Fibroblast of lung (primary cell): ENCODE results near the gene S100B.

Source experiments
- CTCF ChIP-seq, 2 donors: IDR thresholded peaks in 1 of 2; conservative IDR thresholded peaks in 1 of 2; 1 replicate in 1 of 2; 2 replicates in 1 of 2; pipeline ENCODE4 v1.5.1; 2011 to 2012; ENCODE audit warnings: low read length in 2 of 2, control low read depth in 1 of 2, inconsistent platforms in 1 of 2, low read depth in 1 of 2, mild to moderate bottlenecking in 1 of 2
- EZH2 ChIP-seq: IDR thresholded peaks from 2 replicates; pipeline ENCODE4 v1.5.1; 2012; ENCODE audit warnings: low read length, control low read depth, mild to moderate bottlenecking; ENCODE audit errors: missing control alignments

- TF ChIP-seq CTCF (conservative IDR thresholded peaks at IDR 0.05 in 1 of 2, IDR thresholded peaks at IDR 0.05 in 1 of 2; ENCODE audit: low read depth in 1 of 2, low read length in 2 of 2) (no peak), EZH2 (no peak)
Measured at GRCh38 chr21:46569081-46569480, 35.8 kb downstream of the S100B start.
